Natural killer cell (primary cell): Measurements from ENCODE around the gene TNS2. TPM values are rescaled to one million over a fixed set of nuclear protein-coding genes. Genes with fewer than 3 reads are reported as not detected.
A peak's percentile ranks its signal among the peaks of the same experiment; 100 is the strongest.

Experiments used
- ATAC-seq, 3 donors: fragments of 150-1000 bp in 2 of 3; fragments of 200-7000 bp in 1 of 3; cut with Tn5 transposase; 1 replicate in 1 of 3; 2 replicates in 2 of 3; pipeline ENCODE4 v1.10.0; 2021; ENCODE audit warnings: mild to moderate bottlenecking in 2 of 3, moderate library complexity in 2 of 3
- DNase-seq, 2 donors: peaks; one replicate each; pipeline versions ENCODE4 v3.0.0 to v3.0.0-alpha.2; 2013 to 2021; ENCODE audit warnings: mixed read lengths in 1 of 2
- H3K27ac ChIP-seq: one replicate; pipeline ENCODE4 v1.5.1; 2013; ENCODE audit warnings: mild to moderate bottlenecking, low read length
- H3K27me3 ChIP-seq: one replicate; pipeline ENCODE4 v1.6.1; 2013; ENCODE audit warnings: low read length; ENCODE audit not compliant: control insufficient read depth, insufficient read depth
- H3K36me3 ChIP-seq: one replicate; pipeline ENCODE4 v1.6.1; 2013; ENCODE audit warnings: low read length; ENCODE audit not compliant: control insufficient read depth, insufficient read depth
- H3K4me1 ChIP-seq: one replicate; pipeline ENCODE4 v1.6.1; 2013; ENCODE audit warnings: low read length; ENCODE audit not compliant: control insufficient read depth, insufficient read depth
- H3K4me3 ChIP-seq: one replicate; pipeline ENCODE4 v1.5.1; 2013; ENCODE audit warnings: low read length
- H3K9me3 ChIP-seq: one replicate; pipeline ENCODE4 v1.6.1; 2013; ENCODE audit warnings: low read length; ENCODE audit not compliant: control insufficient read depth, insufficient read depth
- H3K27ac Mint-ChIP-seq, 2 donors: one replicate each; pipeline ENCODE4 v1.8.0; 2022; ENCODE audit warnings: mild to moderate bottlenecking in 2 of 2, mixed read lengths in 2 of 2, moderate library complexity in 1 of 2
- H3K27me3 Mint-ChIP-seq, 2 donors: one replicate each; pipeline ENCODE4 v1.8.0; 2022; ENCODE audit warnings: low read depth in 2 of 2, mixed read lengths in 2 of 2
- H3K36me3 Mint-ChIP-seq: one replicate; pipeline ENCODE4 v1.8.0; 2022; ENCODE audit warnings: mixed read lengths
- H3K4me1 Mint-ChIP-seq, 2 donors: one replicate each; pipeline ENCODE4 v1.8.0; 2022; ENCODE audit warnings: mixed read lengths in 2 of 2
- H3K4me3 Mint-ChIP-seq: one replicate; pipeline ENCODE4 v1.8.0; 2022; ENCODE audit warnings: mild to moderate bottlenecking, moderate library complexity, mixed read lengths
- H3K9me3 Mint-ChIP-seq, 2 donors: one replicate each; pipeline ENCODE4 v1.8.0; 2022; ENCODE audit warnings: mixed read lengths in 2 of 2
- WGBS: methylation state at CpG from one replicate; pipeline ENCODE4 v1.1.7; 2013; ENCODE audit warnings: missing lambda C conversion rate; ENCODE audit not compliant: insufficient coverage; 5-methylcytosine and 5-hydroxymethylcytosine counted together
- intact Hi-C: fragments of 100-400 bp; cut with micrococcal nuclease; formaldehyde crosslinking; loops from one replicate; pipeline ENCODE4 v1.14.2; 2022
- total RNA-seq, 4 donors: library from RNA; stranded (reverse); fragments of 120-200 nt in 1 of 4; gene quantifications; one replicate each; pipeline versions ENCODE4 v1.2.3 to v1.2.4, GENCODE V29; 2013 to 2022
- TF ChIP-seq, protein P1 (sequence below): fragments of 200-600 bp; IDR thresholded peaks from one replicate; pipeline ENCODE4 v1.8.0; 2022; ENCODE audit warnings: antibody characterized with exemption

Gene TNS2
- total RNA-seq, 3 donors from 2014 or later (not counting 1 experiment from before 2014, with no cell fraction given) = 0.95 to 1.8 (median 1.0) TPM

DNA sequence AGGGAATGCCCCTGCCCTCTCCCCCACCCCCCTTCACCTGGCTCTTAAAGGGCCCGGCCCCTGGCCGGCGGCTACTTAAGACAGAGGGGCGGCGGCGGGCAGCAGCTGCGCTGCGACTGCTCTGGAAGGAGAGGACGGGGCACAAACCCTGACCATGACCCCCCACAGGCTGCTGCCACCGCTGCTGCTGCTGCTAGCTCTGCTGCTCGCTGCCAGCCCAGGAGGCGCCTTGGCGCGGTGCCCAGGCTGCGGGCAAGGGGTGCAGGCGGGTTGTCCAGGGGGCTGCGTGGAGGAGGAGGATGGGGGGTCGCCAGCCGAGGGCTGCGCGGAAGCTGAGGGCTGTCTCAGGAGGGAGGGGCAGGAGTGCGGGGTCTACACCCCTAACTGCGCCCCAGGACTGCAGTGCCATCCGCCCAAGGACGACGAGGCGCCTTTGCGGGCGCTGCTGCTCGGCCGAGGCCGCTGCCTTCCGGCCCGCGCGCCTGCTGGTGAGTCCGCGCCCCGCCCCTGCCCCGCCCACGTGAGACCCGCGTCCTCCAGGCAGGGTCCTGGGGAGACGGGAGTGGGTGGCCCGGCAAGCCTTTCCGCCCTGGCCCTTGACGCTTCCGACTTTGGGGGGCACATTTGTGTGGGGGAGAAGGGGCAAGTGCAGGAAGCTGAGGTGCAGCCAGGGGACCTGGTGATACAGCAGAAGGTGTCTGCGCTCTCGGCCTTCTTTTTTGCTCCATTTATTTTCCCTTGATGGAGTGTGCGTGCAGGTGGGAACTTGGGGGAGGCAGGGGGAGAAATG, 47.9 kb downstream of the TNS2 start, which contains the start of gene IGFBP6:
Gene IGFBP6, plus strand, starts transcription at position 104 of the 790 bp plus-strand sequence. Its CDS starts 51 bp downstream, at position 155.
- H3K4me1 ChIP-seq = peaks cover 40% of the 10 kb centered on the region
- H3K9me3 ChIP-seq = no peaks in the 10 kb centered on the region
- TF ChIP-seq, protein P1, sequence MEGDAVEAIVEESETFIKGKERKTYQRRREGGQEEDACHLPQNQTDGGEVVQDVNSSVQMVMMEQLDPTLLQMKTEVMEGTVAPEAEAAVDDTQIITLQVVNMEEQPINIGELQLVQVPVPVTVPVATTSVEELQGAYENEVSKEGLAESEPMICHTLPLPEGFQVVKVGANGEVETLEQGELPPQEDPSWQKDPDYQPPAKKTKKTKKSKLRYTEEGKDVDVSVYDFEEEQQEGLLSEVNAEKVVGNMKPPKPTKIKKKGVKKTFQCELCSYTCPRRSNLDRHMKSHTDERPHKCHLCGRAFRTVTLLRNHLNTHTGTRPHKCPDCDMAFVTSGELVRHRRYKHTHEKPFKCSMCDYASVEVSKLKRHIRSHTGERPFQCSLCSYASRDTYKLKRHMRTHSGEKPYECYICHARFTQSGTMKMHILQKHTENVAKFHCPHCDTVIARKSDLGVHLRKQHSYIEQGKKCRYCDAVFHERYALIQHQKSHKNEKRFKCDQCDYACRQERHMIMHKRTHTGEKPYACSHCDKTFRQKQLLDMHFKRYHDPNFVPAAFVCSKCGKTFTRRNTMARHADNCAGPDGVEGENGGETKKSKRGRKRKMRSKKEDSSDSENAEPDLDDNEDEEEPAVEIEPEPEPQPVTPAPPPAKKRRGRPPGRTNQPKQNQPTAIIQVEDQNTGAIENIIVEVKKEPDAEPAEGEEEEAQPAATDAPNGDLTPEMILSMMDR = no peak
- ATAC-seq = peak; percentile 71 to 75 (median 73)
- peaks cover 0 to 9% of the 10 kb centered on the region in 2 donors for H3K27me3 Mint-ChIP-seq
- peak within 1 kb of the TSS; percentile 89 for H3K4me3 Mint-ChIP-seq
- intact Hi-C loops = no loop called here
- no peaks in the 10 kb centered on the region for H3K36me3 ChIP-seq
- no peaks in the 10 kb centered on the region for H3K9me3 Mint-ChIP-seq
- DNase-seq = peak; percentile 39 to 73
- H3K27ac ChIP-seq = no peak within 1 kb of the TSS
- H3K36me3 Mint-ChIP-seq = no peaks in the 10 kb centered on the region
- peaks cover 3% of the 10 kb centered on the region for H3K27me3 ChIP-seq
- WGBS = under 1% methylated on average over 51 of the region's 51 CpGs
- H3K4me3 ChIP-seq = peak within 1 kb of the TSS; percentile 43
- H3K27ac Mint-ChIP-seq = peak within 1 kb of the TSS in 1 of 2 donors; percentile 49
- H3K4me1 Mint-ChIP-seq = peaks cover 19 to 31% of the 10 kb centered on the region in 2 donors

DNA sequence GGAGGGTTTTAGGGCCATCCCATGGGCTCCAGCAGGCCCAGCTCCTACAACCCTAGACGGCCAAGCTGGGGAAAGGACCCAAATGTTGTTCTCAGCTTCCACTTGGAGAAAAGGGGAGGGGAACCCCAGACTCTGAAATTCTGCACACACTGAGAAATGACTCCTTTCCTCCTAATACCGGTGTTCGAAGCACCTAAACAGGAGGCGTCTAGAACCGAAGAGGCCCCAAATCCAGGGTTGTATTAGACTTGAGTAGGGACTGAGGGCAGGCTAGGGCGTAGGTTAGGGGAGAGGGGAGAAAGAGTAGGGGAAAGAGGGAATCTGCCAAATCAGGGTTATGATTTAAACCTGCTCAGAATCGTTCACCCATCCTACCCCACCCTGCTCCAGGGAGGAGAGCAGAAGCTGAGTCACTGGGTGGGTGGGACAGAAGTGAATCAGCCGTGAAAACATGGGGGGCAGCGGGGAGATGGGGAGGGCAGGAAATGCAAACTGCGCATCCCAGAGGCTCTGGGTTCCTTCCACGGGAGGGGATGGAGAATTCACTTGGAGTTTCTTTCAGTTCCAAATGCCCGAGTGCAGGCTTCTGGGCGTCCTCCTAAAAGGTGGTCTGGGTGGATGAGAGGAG, 48.6 kb downstream of the TNS2 start:
- no peaks in the 10 kb centered on the region for H3K9me3 Mint-ChIP-seq
- peak overlapping the region in 1 of 2 donors; percentile 49 for H3K27ac Mint-ChIP-seq
- Histone ChIP-seq H3K4me1 (peaks cover 47% of the 10 kb centered on the region), H3K27ac (no peak overlapping the region), H3K9me3 (no peaks in the 10 kb centered on the region), H3K27me3 (peaks cover 3% of the 10 kb centered on the region), H3K4me3 (no peak overlapping the region), H3K36me3 (no peaks in the 10 kb centered on the region)
- intact Hi-C loops = no loop called here
- WGBS = 55% methylated on average over 12 of the region's 13 CpGs
- no peak for ATAC-seq
- H3K27me3 Mint-ChIP-seq = peaks cover 0 to 9% of the 10 kb centered on the region in 2 donors
- H3K36me3 Mint-ChIP-seq = no peaks in the 10 kb centered on the region
- H3K4me1 Mint-ChIP-seq = peaks cover 25 to 37% of the 10 kb centered on the region in 2 donors
- H3K4me3 Mint-ChIP-seq = peak overlapping the region; percentile 78
- TF ChIP-seq, protein P1 = no peak
- DNase-seq = peak in 1 of 2 donors; percentile 37

DNA sequence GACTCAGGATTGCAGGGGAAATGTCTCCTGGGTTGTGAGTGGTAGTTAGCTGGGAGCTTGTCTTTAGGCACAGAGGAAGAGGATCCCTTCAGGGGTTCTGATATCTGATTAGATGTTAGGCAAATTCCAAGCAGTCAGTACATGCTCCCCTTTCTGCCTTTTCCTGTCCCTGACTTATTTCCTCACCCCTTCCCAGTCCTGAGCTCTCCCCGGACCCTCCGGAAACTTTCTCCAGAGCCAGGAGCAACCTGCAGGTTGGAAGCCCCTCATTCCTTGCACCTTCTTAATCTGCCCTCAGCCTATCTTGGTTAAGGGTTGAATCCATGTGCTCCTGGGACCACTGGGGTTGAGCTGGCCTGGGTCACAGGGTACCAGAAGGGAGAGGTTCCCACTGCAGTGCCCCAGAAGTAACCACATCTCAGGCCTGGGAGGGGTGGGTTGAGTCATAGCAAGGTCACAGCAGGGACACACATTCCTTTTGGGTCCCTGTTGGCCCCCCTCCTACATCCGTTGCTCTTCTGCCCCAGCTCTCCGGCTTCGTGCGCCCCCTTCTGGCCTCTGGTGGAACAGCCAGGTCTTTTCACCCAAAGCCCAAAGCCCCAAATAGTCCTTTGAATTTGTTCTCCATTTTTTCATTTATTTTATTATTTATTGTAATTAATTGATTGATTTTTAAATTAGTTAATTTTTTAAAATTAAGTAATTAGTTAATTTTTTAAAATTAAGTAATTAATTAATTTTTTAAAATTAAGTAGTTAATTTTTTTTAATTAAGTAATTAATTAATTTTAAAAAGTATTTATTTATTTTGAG, 49.4 kb downstream of the TNS2 start:
- H3K27me3 Mint-ChIP-seq = peaks cover 0 to 7% of the 10 kb centered on the region in 2 donors
- intact Hi-C loops = loop anchor here (1.0 kb wide), 1 partner anchor 33 kb away; no protein-coding TSS in a partner anchor
- 27% methylated on average over 6 of the region's 6 CpGs for WGBS
- Histone ChIP-seq H3K9me3 (no peaks in the 10 kb centered on the region), H3K27me3 (peaks cover 3% of the 10 kb centered on the region), H3K4me3 (no peak overlapping the region), H3K4me1 (peaks cover 52% of the 10 kb centered on the region), H3K27ac (no peak overlapping the region), H3K36me3 (no peaks in the 10 kb centered on the region)
- no peaks in the 10 kb centered on the region for H3K36me3 Mint-ChIP-seq
- H3K4me1 Mint-ChIP-seq = peaks cover 25 to 43% of the 10 kb centered on the region in 2 donors
- DNase-seq = peak; percentile 83 to 91
- ATAC-seq = peak; percentile 72 to 84 (median 72)
- TF ChIP-seq, protein P1 = peak; percentile 96
- H3K4me3 Mint-ChIP-seq = peak overlapping the region; percentile 62
- peak overlapping the region in 1 of 2 donors; percentile 49 for H3K27ac Mint-ChIP-seq
- H3K9me3 Mint-ChIP-seq = no peaks in the 10 kb centered on the region
